Nucleus accumbens (tissue), 56 donors: ENCODE data around the gene CD9.
"Not testable (repeated sequence)": the region's sequence is repeated elsewhere in the genome, so short reads cannot be mapped to it uniquely, and the experiment has no call there.

Experiments
- DNase-seq, 56 donors: peaks; one replicate each; lab custom pipeline; 2025; lab: John Stamatoyannopoulos, UW

The CD9 gene

GRCh38 chr12:6198051-6198450 lies 2.1 kb upstream of the CD9 start:
- no peak for DNase-seq

- no peak for DNase-seq
These were observed 1.6 kb upstream of the CD9 start for GRCh38 chr12:6198556-6198955.

GRCh38 chr12:6198985-6199530 lies 1.1 kb upstream of the CD9 start:
- no peak for DNase-seq

- DNase-seq: peak in 4 of 56 donors; percentile 46 to 63 (median 62)
These were observed 507 bp upstream of the CD9 start for GRCh38 chr12:6199531-6200255.

GRCh38 chr12:6201213-6201608 lies 1.0 kb downstream of the CD9 start:
- DNase-seq: peak in 10 of 56 donors; percentile 21 to 48 (median 33)

GRCh38 chr12:6201826-6202225 lies 1.6 kb downstream of the CD9 start:
- DNase-seq: no peak

- peak in 10 of 56 donors; percentile 21 to 45 (median 30) for DNase-seq
These were observed 2.1 kb downstream of the CD9 start for GRCh38 chr12:6202304-6202703.

GRCh38 chr12:6202846-6203245 lies 2.6 kb downstream of the CD9 start:
- DNase-seq: no peak

GRCh38 chr12:6203601-6204000 lies 3.4 kb downstream of the CD9 start:
- no peak for DNase-seq

GRCh38 chr12:6204533-6205143 lies 4.4 kb downstream of the CD9 start:
- DNase-seq: peak in 1 of 56 donors; percentile 42

- peak in 17 of 56 donors; percentile 17 to 51 (median 29) for DNase-seq
These were observed 4.9 kb downstream of the CD9 start for GRCh38 chr12:6205144-6205539.

- DNase-seq: no peak
These were observed 5.6 kb downstream of the CD9 start for GRCh38 chr12:6205761-6206160.

GRCh38 chr12:6206327-6206726 lies 6.1 kb downstream of the CD9 start:
- no peak for DNase-seq

- DNase-seq: peak in 1 of 56 donors; percentile 29
These were observed 7.2 kb downstream of the CD9 start for GRCh38 chr12:6207259-6207925.

- DNase-seq: no peak
These were observed 7.9 kb downstream of the CD9 start for GRCh38 chr12:6208130-6208529.

GRCh38 chr12:6209428-6209827 lies 9.2 kb downstream of the CD9 start:
- not testable (repeated sequence) for DNase-seq

GRCh38 chr12:6211421-6211869 lies 11.2 kb downstream of the CD9 start:
- DNase-seq: no peak

GRCh38 chr12:6212086-6212485 lies 11.9 kb downstream of the CD9 start:
- DNase-seq: no peak

- no peak for DNase-seq
These were observed 13.8 kb downstream of the CD9 start for GRCh38 chr12:6213969-6214368.

- DNase-seq: no peak
These were observed 14.4 kb downstream of the CD9 start for GRCh38 chr12:6214633-6215032.

GRCh38 chr12:6215120-6215807 lies 15.1 kb downstream of the CD9 start:
- DNase-seq: no peak
